Erythroblast (primary cell): Measurements from ENCODE around the gene GPX6.

ENCODE experiments used
- GATA1 ChIP-seq: IDR thresholded peaks from 2 replicates; pipeline ENCODE4 v1.6.1; 2011; ENCODE audit warnings: low read depth, mild to moderate bottlenecking, control low read depth, low read length, moderate library complexity
- POLR2A ChIP-seq: IDR thresholded peaks from 2 replicates; pipeline ENCODE4 v1.6.1; 2011; ENCODE audit warnings: mild to moderate bottlenecking, low read length

DNA sequence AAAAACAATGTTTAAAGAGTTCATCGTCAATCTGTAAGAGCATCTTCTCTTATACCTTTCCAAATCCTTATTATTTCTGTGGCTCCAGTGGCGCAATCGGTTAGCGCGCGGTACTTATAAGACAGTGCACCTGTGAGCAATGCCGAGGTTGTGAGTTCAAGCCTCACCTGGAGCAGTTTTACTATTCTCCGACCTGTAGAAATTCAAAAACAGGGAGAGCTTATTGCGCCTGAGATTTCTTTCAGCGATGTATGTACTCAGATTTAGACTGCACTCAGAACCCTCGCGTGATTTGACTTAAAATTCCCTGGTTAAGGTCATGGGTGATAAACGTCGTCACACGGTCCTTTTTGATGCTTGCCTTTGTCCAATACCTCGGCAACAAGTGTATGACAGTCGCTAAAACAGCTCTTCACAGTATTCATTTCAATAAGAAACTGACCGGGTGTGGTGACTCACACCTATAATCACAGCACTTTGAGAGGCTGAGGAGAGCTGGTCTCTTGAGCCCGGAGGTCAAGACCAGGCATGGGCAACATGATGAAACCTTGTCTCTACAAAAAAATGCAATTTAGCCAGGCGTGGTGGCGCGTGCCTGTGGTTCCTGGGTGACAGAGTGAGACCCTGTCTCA is 22.0 kb upstream of the GPX6 start:
- no peak for TF ChIP-seq POLR2A
- TF ChIP-seq GATA1 = no peak
